HEK293 (cell line): Measurements from ENCODE around the gene THTPA.

Source experiments
- ZNF311 ChIP-seq: fragments of 450-650 bp; formaldehyde crosslinking; IDR thresholded peaks from 2 replicates; pipeline ENCODE4 v1.5.1; 2017; ENCODE audit warnings: missing biosample characterization, missing genetic modification characterization, borderline replicate concordance
- ZNF324 ChIP-seq: fragments of 450-650 bp; formaldehyde crosslinking; IDR thresholded peaks from 2 replicates; pipeline ENCODE4 v1.5.1; 2016; ENCODE audit warnings: missing biosample characterization, missing genetic modification characterization
- TF ChIP-seq, protein P1 (sequence below): fragments of 450-650 bp; formaldehyde crosslinking; IDR thresholded peaks from 2 replicates; pipeline ENCODE4 v1.5.1; 2016; ENCODE audit warnings: missing biosample characterization, missing genetic modification characterization
- TF ChIP-seq, protein P2 (sequence below): fragments of 450-650 bp; formaldehyde crosslinking; IDR thresholded peaks from 2 replicates; pipeline ENCODE4 v1.5.1; 2016; ENCODE audit warnings: missing biosample characterization, missing genetic modification characterization, borderline replicate concordance
- TF ChIP-seq, protein P3 (sequence below): sonication (generic); formaldehyde crosslinking; IDR thresholded peaks from 2 replicates; pipeline ENCODE4 v1.8.1; 2022; ENCODE audit warnings: mild to moderate bottlenecking, moderate library complexity, missing genetic modification reagents

DNA sequence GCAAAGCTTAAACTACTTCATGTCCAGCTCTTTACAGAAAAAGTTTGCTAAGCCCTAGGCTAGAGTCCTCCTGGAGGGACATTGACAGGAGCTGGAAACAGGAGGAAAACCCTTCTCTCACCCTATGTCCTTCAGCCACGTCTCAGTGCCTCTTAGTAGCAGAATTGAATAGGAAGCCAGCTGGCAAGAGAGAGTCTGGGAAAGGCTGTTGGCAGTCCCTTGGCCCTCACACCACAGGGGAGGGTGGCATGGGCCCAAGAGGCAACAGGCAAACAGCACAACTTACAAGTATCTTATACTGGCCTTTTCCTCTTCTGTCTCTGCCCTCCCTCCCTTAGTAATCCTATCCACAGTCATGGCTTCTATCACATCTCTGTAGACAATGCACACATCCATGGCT lies 52.4 kb downstream of the THTPA start:
- TF ChIP-seq, protein P1, sequence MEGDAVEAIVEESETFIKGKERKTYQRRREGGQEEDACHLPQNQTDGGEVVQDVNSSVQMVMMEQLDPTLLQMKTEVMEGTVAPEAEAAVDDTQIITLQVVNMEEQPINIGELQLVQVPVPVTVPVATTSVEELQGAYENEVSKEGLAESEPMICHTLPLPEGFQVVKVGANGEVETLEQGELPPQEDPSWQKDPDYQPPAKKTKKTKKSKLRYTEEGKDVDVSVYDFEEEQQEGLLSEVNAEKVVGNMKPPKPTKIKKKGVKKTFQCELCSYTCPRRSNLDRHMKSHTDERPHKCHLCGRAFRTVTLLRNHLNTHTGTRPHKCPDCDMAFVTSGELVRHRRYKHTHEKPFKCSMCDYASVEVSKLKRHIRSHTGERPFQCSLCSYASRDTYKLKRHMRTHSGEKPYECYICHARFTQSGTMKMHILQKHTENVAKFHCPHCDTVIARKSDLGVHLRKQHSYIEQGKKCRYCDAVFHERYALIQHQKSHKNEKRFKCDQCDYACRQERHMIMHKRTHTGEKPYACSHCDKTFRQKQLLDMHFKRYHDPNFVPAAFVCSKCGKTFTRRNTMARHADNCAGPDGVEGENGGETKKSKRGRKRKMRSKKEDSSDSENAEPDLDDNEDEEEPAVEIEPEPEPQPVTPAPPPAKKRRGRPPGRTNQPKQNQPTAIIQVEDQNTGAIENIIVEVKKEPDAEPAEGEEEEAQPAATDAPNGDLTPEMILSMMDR (tag by site-specific recombination): no peak
- TF ChIP-seq ZNF324 (no peak), ZNF311 (tag by site-specific recombination) (no peak)
- TF ChIP-seq, protein P2, sequence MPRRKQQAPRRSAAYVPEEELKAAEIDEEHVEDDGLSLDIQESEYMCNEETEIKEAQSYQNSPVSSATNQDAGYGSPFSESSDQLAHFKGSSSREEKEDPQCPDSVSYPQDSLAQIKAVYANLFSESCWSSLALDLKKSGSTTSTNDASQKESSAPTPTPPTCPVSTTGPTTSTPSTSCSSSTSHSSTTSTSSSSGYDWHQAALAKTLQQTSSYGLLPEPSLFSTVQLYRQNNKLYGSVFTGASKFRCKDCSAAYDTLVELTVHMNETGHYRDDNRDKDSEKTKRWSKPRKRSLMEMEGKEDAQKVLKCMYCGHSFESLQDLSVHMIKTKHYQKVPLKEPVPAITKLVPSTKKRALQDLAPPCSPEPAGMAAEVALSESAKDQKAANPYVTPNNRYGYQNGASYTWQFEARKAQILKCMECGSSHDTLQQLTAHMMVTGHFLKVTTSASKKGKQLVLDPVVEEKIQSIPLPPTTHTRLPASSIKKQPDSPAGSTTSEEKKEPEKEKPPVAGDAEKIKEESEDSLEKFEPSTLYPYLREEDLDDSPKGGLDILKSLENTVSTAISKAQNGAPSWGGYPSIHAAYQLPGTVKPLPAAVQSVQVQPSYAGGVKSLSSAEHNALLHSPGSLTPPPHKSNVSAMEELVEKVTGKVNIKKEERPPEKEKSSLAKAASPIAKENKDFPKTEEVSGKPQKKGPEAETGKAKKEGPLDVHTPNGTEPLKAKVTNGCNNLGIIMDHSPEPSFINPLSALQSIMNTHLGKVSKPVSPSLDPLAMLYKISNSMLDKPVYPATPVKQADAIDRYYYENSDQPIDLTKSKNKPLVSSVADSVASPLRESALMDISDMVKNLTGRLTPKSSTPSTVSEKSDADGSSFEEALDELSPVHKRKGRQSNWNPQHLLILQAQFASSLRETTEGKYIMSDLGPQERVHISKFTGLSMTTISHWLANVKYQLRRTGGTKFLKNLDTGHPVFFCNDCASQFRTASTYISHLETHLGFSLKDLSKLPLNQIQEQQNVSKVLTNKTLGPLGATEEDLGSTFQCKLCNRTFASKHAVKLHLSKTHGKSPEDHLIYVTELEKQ (tag by site-specific recombination): no peak
- TF ChIP-seq, protein P3, sequence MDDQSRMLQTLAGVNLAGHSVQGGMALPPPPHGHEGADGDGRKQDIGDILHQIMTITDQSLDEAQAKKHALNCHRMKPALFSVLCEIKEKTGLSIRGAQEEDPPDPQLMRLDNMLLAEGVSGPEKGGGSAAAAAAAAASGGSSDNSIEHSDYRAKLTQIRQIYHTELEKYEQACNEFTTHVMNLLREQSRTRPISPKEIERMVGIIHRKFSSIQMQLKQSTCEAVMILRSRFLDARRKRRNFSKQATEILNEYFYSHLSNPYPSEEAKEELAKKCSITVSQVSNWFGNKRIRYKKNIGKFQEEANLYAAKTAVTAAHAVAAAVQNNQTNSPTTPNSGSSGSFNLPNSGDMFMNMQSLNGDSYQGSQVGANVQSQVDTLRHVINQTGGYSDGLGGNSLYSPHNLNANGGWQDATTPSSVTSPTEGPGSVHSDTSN (CRISPR knock-in tag): no peak
